ENCODE data around the gene NRTN.

Gene NRTN

GRCh38 chr19:5790559-5791520 is 14.0 kb upstream of the NRTN start, which contains the start of gene DUS3L:
Gene DUS3L (minus strand): TSS chr19:5791163. CDS start chr19:5791141, 22 bp downstream.
- peak; percentile 98 for DNase-seq

GRCh38 chr19:5792224-5792623 is 12.6 kb upstream of the NRTN start:
- no peak for DNase-seq

GRCh38 chr19:5793188-5793587 is 11.7 kb upstream of the NRTN start:
- no peak for DNase-seq

- no peak for DNase-seq
These were observed 9.4 kb upstream of the NRTN start for GRCh38 chr19:5795382-5795919.

GRCh38 chr19:5798244-5798643 is 6.6 kb upstream of the NRTN start:
- DNase-seq = no peak

GRCh38 chr19:5799247-5800241 is 5.3 kb upstream of the NRTN start:
- DNase-seq = no peak

GRCh38 chr19:5800361-5801270 is 4.3 kb upstream of the NRTN start:
- no peak for DNase-seq

- DNase-seq = no peak
These were observed 2.9 kb upstream of the NRTN start for GRCh38 chr19:5801796-5802619.

- no peak for DNase-seq
These were observed 1.5 kb upstream of the NRTN start for GRCh38 chr19:5803441-5803751.

- peak; percentile 95 for DNase-seq
These were observed 933 bp upstream of the NRTN start for GRCh38 chr19:5803752-5804515.

GRCh38 chr19:5805462-5806132 is 730 bp downstream of the NRTN start:
- DNase-seq = peak; percentile 52

- DNase-seq = no peak
These were observed 1.2 kb downstream of the NRTN start for GRCh38 chr19:5806133-5806489.

GRCh38 chr19:5806905-5807304 is 2.0 kb downstream of the NRTN start:
- DNase-seq = no peak

- no peak for DNase-seq
These were observed 3.4 kb downstream of the NRTN start for GRCh38 chr19:5808120-5808816.

GRCh38 chr19:5809053-5809452 is 4.2 kb downstream of the NRTN start:
- no peak for DNase-seq

GRCh38 chr19:5809469-5809868 is 4.6 kb downstream of the NRTN start:
- DNase-seq = no peak

GRCh38 chr19:5811117-5811516 is 6.2 kb downstream of the NRTN start:
- no peak for DNase-seq

GRCh38 chr19:5814123-5814851 is 9.4 kb downstream of the NRTN start:
- no peak for DNase-seq

- no peak for DNase-seq
These were observed 10.0 kb downstream of the NRTN start for GRCh38 chr19:5814852-5815246.

All from stimulated activated CD4-positive, alpha-beta T cell treated with anti-CD3 and anti-CD28 coated beads, Interleukin-1b, Interleukin-23, amount 100 ng/mL, for 48 hours (primary cell).